ENCODE results near the gene HCAR2.
"Not testable (repeated sequence)": the region's sequence is repeated elsewhere in the genome, so short reads cannot be mapped to it uniquely, and the experiment has no call there.

Gene HCAR2

GRCh38 chr12:122715211-122715610 is 12.1 kb upstream of the HCAR2 start:
- not testable (repeated sequence) for DNase-seq

GRCh38 chr12:122713491-122714188 is 10.5 kb upstream of the HCAR2 start:
- not testable (repeated sequence) for DNase-seq

DNA sequence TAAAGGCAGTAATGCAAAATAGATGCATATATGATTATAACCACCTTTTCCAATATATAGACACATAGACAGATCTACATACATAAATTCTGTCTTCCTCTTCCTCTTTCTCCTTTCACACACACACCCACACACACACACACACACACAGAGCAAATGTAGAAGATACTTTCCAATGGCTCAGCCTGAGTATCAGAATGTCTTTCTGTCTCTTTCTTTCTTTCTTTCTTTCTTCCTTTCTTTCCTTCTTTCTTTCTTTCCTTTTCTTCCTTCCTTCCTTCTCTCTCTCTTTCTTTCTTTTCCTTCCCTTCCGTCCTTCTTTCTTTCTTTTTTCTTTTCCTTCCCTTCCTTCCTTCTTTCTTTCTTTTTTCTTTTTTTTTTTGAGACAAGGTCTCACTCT is 8.1 kb upstream of the HCAR2 start:
- not testable (repeated sequence) for DNase-seq

DNA sequence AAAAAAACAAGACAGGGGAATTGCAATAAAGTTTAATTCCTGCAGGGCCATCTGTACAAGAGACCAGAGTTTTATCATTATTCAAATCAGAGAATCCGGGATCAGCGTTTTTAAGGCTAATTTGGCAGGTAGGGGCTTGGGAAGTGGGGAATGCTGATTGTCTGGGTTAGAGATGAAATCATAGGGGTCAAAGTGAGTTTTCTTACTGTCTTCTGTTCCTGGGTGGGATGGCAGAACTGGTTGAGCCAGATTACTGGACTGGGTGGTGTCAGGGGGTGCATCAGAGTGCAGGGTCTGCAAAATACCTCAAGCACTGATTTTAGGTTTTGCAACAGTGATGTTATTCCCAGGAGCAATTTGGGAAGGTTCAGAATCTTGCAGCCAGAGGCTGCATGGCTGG is 7.2 kb upstream of the HCAR2 start:
- DNase-seq: peak; percentile 12

- DNase-seq: not testable (repeated sequence)
These were observed 6.1 kb upstream of the HCAR2 start for GRCh38 chr12:122709287-122709686.

DNA sequence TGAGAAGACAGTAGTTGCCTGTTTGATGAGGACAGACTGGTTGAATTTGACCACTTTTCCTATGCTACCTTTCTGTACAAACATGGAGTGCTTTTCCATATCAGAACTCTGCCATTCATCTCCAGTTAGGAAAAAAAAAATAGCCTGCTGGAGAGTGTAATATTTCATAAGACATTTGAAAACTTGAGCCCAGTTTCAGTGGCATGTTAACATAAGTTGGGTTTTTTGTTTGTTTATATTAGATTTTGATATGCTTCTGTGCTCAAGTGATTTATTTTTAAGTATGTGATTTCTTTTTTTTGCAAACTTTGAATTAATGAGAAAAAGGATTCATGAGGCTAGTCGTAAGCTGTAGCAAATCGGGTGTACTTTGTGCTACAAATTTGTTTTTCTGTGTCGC is 684 bp upstream of the HCAR2 start:
- DNase-seq: not testable (repeated sequence)

- not testable (repeated sequence) for DNase-seq
These were observed 1.7 kb downstream of the HCAR2 start for GRCh38 chr12:122701481-122701880.

DNA sequence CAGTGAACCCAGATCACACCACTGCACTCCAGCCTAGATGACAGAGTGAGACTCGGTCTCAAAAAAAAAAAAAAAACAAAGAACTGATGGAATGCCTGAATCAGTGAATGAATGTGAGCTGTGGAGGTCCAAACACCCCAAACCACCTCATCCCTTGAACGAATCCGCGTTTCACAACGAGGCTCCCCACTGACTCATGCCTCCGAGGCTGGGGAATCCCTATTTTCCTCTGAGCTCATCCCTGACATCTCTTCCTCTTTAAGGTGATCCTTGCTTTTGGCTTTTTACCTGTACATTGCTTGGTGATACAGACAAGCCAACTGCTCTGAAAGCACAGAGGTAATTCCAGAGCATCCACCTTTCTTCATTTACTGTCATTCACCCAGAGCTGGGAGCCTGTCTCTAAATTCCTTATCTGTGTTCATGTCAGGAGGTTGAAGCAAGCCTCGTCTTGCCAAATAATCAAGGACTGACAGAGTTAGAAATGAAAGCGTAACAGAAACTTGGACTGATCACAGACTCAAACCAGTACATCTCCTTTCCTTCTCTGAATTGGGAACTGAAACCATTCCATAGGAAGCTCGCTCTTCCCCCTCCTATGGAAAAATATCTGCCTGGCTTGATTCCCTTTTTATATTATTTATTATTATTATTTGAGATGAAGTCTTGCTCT is 3.0 kb downstream of the HCAR2 start:
- DNase-seq: not testable (repeated sequence)

- not testable (repeated sequence) for DNase-seq
These were observed 6.2 kb downstream of the HCAR2 start for GRCh38 chr12:122696922-122697321.

GRCh38 chr12:122691566-122691965 is 11.6 kb downstream of the HCAR2 start:
- no peak for DNase-seq

DNA sequence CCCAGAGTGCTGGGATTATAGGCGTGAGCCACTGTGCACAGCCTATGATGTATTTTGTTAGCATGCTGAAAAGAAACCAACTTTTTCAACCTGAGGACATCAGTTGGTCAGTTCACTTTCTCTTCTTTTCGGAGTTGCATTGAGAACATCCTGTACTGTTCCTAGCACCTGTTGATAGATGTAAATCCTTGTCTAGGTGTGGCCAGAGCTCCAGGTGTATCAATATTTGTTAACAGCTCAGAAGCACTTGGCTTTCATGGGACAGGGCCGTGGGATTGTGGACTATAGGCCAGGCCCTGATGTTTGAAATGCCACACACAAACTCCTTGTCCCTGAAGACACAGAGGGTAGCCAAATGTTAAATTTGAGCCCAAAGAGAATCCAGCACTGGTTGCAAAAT is 14.9 kb downstream of the HCAR2 start:
- DNase-seq: no peak

DNA sequence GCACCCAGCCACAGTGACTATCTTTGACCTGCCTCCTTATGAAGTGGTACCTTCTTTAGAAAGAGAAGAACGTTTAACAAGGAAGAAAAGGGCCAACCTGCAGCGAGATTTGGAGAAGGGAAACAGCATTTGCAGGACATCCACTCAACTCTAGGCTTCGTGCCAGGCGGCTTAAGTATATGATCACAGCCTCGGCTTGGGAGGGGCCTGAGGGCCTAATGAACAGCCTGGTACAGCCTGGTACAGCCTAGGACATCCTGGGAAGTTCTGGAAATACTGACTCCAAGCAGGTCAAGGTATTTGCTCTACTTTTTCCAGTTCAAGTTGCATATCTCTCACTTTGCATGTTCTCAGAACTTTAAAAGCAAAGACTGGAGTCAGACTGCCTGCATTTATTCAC is 16.1 kb downstream of the HCAR2 start:
- no peak for DNase-seq

DNA sequence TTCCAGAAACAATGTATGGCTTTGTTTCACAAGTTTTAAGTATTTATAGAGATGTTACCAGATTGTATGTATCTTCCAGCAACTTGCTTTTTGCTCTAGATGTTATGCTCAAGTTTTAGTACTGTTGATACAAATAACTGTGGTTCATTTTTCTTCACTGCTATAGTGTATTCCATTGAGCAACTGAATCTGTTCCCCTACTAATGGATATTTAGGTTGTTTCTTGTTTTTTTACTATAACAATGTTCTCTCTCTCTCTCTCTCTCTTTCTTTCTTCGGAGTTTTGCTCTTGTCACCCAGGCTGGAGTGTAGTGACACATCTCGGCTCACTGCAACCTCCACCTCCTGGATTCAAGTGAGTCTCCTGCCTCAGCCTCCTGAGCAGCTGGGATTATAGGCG is 16.6 kb downstream of the HCAR2 start:
- DNase-seq: no peak

GRCh38 chr12:122684297-122684813 is 18.8 kb downstream of the HCAR2 start:
- no peak for DNase-seq

DNA sequence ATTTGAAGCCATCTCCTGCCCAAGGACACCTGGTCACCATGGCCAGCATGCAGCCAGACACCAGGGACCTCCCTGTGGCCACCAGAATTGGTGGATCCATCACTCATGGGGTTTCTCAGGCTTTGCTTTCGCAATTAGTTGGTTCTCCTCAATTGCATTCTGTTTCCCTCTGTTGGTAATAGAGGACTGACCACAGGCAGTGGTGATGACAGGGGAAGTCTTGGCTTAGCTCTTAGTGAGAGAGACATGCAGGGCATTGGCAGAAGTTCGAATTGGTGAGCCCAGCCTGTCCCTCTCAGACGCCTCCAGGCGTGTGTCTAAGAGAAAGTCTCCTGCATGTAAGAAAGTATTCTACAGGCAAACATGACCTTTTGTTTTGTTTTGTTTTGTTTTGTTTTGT is 21.3 kb downstream of the HCAR2 start:
- DNase-seq: no peak

GRCh38 chr12:122680989-122681388 is 22.2 kb downstream of the HCAR2 start:
- DNase-seq: not testable (repeated sequence)

- DNase-seq: not testable (repeated sequence)
These were observed 26.4 kb downstream of the HCAR2 start for GRCh38 chr12:122676781-122677180.

GRCh38 chr12:122676015-122676414 is 27.1 kb downstream of the HCAR2 start:
- not testable (repeated sequence) for DNase-seq

DNA sequence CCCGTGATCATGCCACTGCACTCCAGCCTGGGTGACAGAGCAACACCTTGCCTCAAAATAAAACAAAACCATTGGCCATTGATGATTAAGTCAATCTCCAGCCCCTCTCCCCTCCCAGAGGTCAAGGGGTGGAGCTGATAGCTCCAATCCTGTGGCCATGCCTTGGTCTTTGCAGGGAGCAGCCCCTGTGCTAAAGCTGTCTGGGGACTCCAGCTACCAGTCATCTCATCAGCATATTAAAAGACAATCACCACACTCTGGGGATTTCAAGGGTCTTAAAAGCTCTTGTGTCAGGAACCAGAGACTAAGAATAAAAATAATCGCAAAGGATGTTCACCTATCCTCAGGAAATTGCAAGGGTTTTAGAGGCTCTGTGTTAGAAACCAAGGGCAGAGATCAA is 30.6 kb downstream of the HCAR2 start:
- DNase-seq: no peak

- DNase-seq: no peak
These were observed 33.6 kb downstream of the HCAR2 start for GRCh38 chr12:122669397-122670070.

DNA sequence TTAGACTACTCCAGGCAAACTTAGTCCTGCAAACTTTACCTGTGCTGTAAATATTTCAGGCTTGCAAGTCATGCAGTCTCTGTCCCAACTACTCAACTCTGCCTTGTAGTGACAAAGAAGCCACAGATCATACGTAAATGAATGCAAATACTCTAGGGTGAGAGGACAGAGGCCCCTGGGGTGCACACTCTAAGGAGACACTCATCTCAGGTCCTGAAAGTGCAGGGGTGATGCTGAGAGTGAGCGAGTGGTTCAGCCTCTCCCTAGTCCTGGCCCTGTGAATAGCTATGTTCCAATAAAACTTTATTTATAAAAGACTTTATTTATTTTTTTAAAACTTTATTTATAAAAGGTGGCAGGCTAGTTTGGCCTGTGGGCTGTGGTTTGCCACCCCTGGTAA is 34.9 kb downstream of the HCAR2 start:
- DNase-seq: no peak

GRCh38 chr12:122665759-122666158 is 37.4 kb downstream of the HCAR2 start:
- DNase-seq: no peak

DNA sequence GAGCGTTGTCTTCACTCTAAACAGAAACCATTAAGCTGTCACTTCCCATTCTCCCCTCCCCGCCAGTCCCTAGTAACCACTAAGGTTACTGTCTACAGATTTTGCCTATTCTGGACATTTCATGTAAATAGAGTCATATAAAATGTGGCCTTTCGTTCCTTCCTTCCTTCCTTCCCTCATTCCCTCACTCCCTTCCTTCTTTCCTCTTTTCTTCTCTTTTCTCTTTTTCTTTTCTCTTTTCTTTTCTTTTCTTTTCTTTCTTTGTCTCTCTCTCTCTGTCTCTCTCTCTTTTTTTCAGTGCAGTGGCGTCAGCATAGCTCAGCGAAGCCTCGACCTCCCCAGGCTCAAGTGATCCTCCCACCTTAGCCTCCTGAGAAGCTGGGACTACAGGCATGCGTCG is 37.8 kb downstream of the HCAR2 start:
- DNase-seq: no peak

DNA sequence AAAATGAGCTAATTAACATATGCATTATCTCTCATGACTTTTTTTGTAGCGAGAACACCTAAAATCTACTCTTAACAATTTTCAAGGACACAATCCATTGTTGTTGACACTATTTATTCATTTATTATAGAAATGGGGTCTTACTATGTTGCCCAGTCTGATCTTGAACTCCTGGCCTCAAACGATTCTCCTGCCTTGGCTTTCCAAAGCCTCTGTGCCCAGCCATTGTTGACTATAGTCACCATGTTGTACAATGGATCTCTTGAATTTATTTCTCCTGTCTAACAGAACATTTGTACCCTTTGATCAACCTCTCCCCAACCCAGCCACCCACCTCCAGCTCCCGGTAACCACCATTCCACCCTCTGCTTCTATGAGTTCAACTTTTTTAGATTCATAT is 41.2 kb downstream of the HCAR2 start:
- DNase-seq: no peak
